ENCODE results near the gene SCARF1.

Gene SCARF1

DNA sequence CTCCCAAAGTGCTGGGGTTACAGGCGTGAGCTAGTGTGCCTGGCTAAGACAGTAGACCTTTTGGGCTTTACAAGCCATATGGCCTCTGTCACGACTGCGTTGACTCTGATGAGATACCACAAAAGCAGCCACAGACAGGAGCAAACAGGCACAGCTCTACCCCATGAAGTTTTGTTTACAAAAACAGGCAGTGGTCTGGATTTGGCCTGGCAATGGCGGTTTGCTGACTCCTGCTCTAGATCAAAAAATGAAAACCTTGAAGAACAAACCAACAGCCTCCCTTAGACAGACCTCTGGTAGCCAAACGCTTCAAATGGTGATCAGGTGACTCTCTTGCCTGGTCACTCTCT is 37.6 kb downstream of the SCARF1 start:
- TF ChIP-seq CSDC2 (CRISPR knock-in tag; IDR thresholded peaks at IDR 0.05) (no peak), POU6F1 (CRISPR knock-in tag; IDR thresholded peaks at IDR 0.05; ENCODE audit: borderline replicate concordance, low read depth) (no peak), TCF4 (CRISPR knock-in tag; IDR thresholded peaks at IDR 0.05; ENCODE audit: borderline replicate concordance) (no peak), OSR1 (CRISPR knock-in tag; IDR thresholded peaks at IDR 0.05) (no peak), ISL1 (CRISPR knock-in tag; IDR thresholded peaks at IDR 0.05) (no peak), ZNF8 (CRISPR knock-in tag; IDR thresholded peaks at IDR 0.05) (no peak), ARNTL (CRISPR knock-in tag; IDR thresholded peaks at IDR 0.05; ENCODE audit: borderline replicate concordance, low read depth) (no peak), ESRRG (CRISPR knock-in tag; IDR thresholded peaks at IDR 0.05) (no peak), CSRNP3 (CRISPR knock-in tag; IDR thresholded peaks at IDR 0.05) (no peak), CREB5 (CRISPR knock-in tag; IDR thresholded peaks at IDR 0.05; ENCODE audit: low read depth) (no peak), ZFP30 (CRISPR knock-in tag; IDR thresholded peaks at IDR 0.05) (no peak), PPARA (CRISPR knock-in tag; IDR thresholded peaks at IDR 0.05; ENCODE audit: borderline replicate concordance) (no peak), ZC3H10 (CRISPR knock-in tag; IDR thresholded peaks at IDR 0.05) (no peak), ZNF565 (CRISPR knock-in tag; conservative IDR thresholded peaks at IDR 0.05; ENCODE audit: low read depth) (no peak), ZNF70 (CRISPR knock-in tag; IDR thresholded peaks at IDR 0.05) (no peak), TOX (CRISPR knock-in tag; IDR thresholded peaks at IDR 0.05; ENCODE audit: borderline replicate concordance) (no peak), RARB (CRISPR knock-in tag; IDR thresholded peaks at IDR 0.05) (no peak), SNAI2 (CRISPR knock-in tag; IDR thresholded peaks at IDR 0.05) (no peak)
- TF ChIP-seq, protein P1, sequence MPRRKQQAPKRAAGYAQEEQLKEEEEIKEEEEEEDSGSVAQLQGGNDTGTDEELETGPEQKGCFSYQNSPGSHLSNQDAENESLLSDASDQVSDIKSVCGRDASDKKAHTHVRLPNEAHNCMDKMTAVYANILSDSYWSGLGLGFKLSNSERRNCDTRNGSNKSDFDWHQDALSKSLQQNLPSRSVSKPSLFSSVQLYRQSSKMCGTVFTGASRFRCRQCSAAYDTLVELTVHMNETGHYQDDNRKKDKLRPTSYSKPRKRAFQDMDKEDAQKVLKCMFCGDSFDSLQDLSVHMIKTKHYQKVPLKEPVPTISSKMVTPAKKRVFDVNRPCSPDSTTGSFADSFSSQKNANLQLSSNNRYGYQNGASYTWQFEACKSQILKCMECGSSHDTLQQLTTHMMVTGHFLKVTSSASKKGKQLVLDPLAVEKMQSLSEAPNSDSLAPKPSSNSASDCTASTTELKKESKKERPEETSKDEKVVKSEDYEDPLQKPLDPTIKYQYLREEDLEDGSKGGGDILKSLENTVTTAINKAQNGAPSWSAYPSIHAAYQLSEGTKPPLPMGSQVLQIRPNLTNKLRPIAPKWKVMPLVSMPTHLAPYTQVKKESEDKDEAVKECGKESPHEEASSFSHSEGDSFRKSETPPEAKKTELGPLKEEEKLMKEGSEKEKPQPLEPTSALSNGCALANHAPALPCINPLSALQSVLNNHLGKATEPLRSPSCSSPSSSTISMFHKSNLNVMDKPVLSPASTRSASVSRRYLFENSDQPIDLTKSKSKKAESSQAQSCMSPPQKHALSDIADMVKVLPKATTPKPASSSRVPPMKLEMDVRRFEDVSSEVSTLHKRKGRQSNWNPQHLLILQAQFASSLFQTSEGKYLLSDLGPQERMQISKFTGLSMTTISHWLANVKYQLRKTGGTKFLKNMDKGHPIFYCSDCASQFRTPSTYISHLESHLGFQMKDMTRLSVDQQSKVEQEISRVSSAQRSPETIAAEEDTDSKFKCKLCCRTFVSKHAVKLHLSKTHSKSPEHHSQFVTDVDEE (CRISPR knock-in tag; IDR thresholded peaks at IDR 0.05), result no peak

DNA sequence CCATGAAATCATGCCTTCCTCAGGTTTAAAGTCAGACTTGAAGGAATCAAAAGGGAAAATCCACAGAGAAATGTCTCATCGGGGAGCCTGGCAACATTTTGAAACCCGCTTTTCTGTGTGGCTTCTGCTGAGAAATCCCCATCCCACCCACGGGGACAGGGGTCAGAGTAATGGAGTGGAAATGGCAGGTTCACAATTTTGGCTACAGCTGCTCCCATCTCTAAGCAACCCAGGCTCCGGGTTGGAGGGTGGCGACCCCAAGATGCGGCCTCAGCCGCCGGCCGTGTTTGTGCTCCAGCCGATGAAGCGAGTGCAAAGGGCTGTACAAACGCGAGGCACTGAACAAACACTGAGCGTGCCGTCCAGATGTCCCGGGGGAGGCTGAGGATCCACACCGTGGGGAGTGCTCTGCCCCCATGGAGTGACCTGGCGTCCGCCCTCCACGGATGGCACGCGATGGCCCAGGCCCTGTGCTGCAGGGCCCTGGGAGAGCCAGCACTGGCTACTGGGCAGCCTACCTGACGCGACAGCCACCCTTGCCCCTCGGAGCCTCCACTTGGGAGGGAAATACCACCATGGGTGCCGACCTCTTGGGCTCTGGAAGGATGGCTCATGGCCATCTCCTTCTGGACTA is 39.1 kb downstream of the SCARF1 start:
- no peak for TF ChIP-seq ZFP30 (CRISPR knock-in tag; IDR thresholded peaks at IDR 0.05)
- TF ChIP-seq OSR1 (CRISPR knock-in tag; IDR thresholded peaks at IDR 0.05), result no peak
- no peak for TF ChIP-seq POU6F1 (CRISPR knock-in tag; IDR thresholded peaks at IDR 0.05; ENCODE audit: borderline replicate concordance, low read depth)
- TF ChIP-seq ISL1 (CRISPR knock-in tag; IDR thresholded peaks at IDR 0.05), result no peak
- no peak for TF ChIP-seq ZFP3 (CRISPR knock-in tag; IDR thresholded peaks at IDR 0.05)
- TF ChIP-seq, protein P1 (CRISPR knock-in tag; IDR thresholded peaks at IDR 0.05), result no peak
- no peak for TF ChIP-seq ZC3H10 (CRISPR knock-in tag; IDR thresholded peaks at IDR 0.05)
- no peak for TF ChIP-seq GLIS3 (CRISPR knock-in tag; IDR thresholded peaks at IDR 0.05)
- TF ChIP-seq CSRNP3 (CRISPR knock-in tag; IDR thresholded peaks at IDR 0.05), result no peak
- TF ChIP-seq ZNF70 (CRISPR knock-in tag; IDR thresholded peaks at IDR 0.05), result no peak
- no peak for TF ChIP-seq TCF4 (CRISPR knock-in tag; IDR thresholded peaks at IDR 0.05; ENCODE audit: borderline replicate concordance)
- TF ChIP-seq RARB (CRISPR knock-in tag; IDR thresholded peaks at IDR 0.05), result no peak
- no peak for TF ChIP-seq PPARA (CRISPR knock-in tag; IDR thresholded peaks at IDR 0.05; ENCODE audit: borderline replicate concordance)
- TF ChIP-seq SNAI2 (CRISPR knock-in tag; IDR thresholded peaks at IDR 0.05), result no peak
- TF ChIP-seq ZNF565 (CRISPR knock-in tag; conservative IDR thresholded peaks at IDR 0.05; ENCODE audit: low read depth), result no peak
- TF ChIP-seq TOX (CRISPR knock-in tag; IDR thresholded peaks at IDR 0.05; ENCODE audit: borderline replicate concordance), result no peak
- TF ChIP-seq ZNF8 (CRISPR knock-in tag; IDR thresholded peaks at IDR 0.05), result no peak
- no peak for TF ChIP-seq BACH2 (CRISPR knock-in tag; IDR thresholded peaks at IDR 0.05; ENCODE audit: borderline replicate concordance)
- ATAC-seq, result no peak

More for the DNA sequence above, 37.6 kb downstream of the SCARF1 start:
- ATAC-seq, result no peak
